Activated CD4-positive, alpha-beta memory T cell treated with anti-CD3 and anti-CD28 coated beads, Interleukin-2, amount 10 ng/mL, durations not matched to agents 7 days and 5 days (primary cell): ENCODE measurements around the gene TRIM50. TPM values are rescaled to one million over a fixed set of nuclear protein-coding genes. Genes with fewer than 3 reads are reported as not detected.
"Not testable (repeated sequence)": the region's sequence is repeated elsewhere in the genome, so short reads cannot be mapped to it uniquely, and the experiment has no call there.

ENCODE experiments used
- CTCF ChIA-PET: fragments of 350-600 bp; sonication (Branson Sonifier 250); formaldehyde crosslinking; loops from one replicate; lab custom pipeline; 2021; ENCODE audit warnings: antibody characterized with exemption, inconsistent platforms; lab: Charles Lee
- POLR2A ChIA-PET: fragments of 350-600 bp; sonication (Branson Sonifier 250); formaldehyde crosslinking; loops from one replicate; lab custom pipeline; 2021; ENCODE audit warnings: antibody characterized with exemption; lab: Charles Lee
- DNase-seq: peaks from one replicate; pipeline ENCODE4 v3.0.0-alpha.2; 2020
- H3K27ac Mint-ChIP-seq: one replicate; pipeline ENCODE4 v1.8.0; 2021; ENCODE audit warnings: mild to moderate bottlenecking, mixed read lengths
- H3K27me3 Mint-ChIP-seq: one replicate; pipeline ENCODE4 v1.8.0; 2021; ENCODE audit warnings: mixed read lengths
- H3K36me3 Mint-ChIP-seq: one replicate; pipeline ENCODE4 v1.8.0; 2021; ENCODE audit warnings: low read depth, mixed read lengths
- H3K4me1 Mint-ChIP-seq: one replicate; pipeline ENCODE4 v1.8.0; 2021; ENCODE audit warnings: mixed read lengths
- H3K4me3 Mint-ChIP-seq: one replicate; pipeline ENCODE4 v1.8.0; 2021; ENCODE audit warnings: mild to moderate bottlenecking, mixed read lengths
- H3K9me3 Mint-ChIP-seq: one replicate; pipeline ENCODE4 v1.8.0; 2021; ENCODE audit warnings: mixed read lengths
- total RNA-seq, 2 experiments: library from RNA; stranded (reverse); gene quantifications; one replicate each; pipeline ENCODE4 v1.2.3, GENCODE V29; 2021

The TRIM50 gene
- total RNA-seq, 2 experiments from 2014 or later = not detected

DNA sequence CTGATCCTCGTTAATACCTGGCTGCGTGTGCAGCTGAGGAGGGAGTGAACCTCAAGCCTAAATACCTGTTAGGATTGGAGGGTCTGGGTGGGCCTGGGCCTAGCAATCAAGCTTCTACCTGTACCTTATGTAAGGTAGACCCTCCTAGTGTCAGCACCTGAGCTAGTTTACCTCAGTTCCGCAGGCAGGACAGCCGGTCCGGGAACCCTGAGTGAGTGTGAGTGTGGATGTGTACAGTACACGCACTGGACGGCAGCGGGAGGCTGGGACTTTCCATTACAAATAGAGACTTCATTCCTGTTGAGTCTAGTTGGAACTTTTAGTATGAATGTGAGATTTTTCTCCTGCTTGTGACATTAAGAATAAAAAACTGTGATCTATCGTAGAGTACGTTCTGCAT is 25.0 kb downstream of the TRIM50 start:
- DNase-seq, H3K27me3 Mint-ChIP-seq, H3K27ac Mint-ChIP-seq, H3K4me3 Mint-ChIP-seq, H3K9me3 Mint-ChIP-seq, POLR2A ChIA-PET, CTCF ChIA-PET: not testable (repeated sequence)
- H3K36me3 Mint-ChIP-seq = peaks cover 31% of the 10 kb centered on the region
- peaks cover 18% of the 10 kb centered on the region for H3K4me1 Mint-ChIP-seq

DNA sequence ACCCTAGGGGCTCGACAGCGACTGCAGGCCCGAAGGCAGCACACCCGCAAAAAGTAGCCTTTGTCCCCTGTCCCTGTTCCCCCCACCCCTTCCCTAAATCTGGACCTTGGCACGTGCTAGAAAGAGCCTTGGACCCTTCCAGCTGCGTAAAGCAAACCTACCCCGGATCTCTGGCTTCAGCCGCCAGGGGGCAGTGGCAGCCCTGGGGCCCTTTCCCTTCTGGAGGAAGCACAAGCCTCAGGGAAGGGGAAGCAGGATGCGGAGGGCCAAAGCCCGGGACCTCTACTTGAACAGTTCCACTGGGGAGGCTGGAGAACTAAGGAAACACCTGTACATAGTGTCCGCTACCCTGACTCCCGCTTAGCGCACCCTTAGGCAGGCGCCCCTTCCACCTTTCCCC is 26.8 kb downstream of the TRIM50 start:
- POLR2A ChIA-PET, H3K4me1 Mint-ChIP-seq, H3K4me3 Mint-ChIP-seq, H3K27ac Mint-ChIP-seq, DNase-seq, CTCF ChIA-PET, H3K9me3 Mint-ChIP-seq, H3K27me3 Mint-ChIP-seq: not testable (repeated sequence)
- peaks cover 18% of the 10 kb centered on the region for H3K36me3 Mint-ChIP-seq

DNA sequence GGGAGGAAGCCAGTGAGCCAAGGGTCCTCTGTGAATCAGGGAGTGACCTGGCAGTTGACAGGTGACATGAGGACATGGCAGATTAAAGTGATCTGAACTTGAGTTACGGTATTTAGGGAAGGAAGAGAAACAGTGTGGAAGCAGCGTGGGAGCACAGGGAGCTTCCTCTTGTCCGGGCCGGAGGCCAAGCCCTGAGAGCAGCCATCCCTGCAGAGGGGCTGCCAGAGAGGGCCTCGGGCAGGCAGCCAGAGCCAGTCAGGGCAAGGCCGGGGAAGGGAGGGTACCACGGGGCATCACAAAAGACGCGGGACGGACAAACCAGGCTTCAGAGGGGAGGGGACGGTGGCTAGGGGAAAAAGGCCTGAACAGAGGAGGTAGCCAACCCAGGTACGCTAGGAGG is 28.1 kb downstream of the TRIM50 start:
- POLR2A ChIA-PET, H3K4me1 Mint-ChIP-seq, H3K27ac Mint-ChIP-seq, H3K9me3 Mint-ChIP-seq, CTCF ChIA-PET, DNase-seq, H3K4me3 Mint-ChIP-seq, H3K27me3 Mint-ChIP-seq: not testable (repeated sequence)
- peaks cover 12% of the 10 kb centered on the region for H3K36me3 Mint-ChIP-seq

DNA sequence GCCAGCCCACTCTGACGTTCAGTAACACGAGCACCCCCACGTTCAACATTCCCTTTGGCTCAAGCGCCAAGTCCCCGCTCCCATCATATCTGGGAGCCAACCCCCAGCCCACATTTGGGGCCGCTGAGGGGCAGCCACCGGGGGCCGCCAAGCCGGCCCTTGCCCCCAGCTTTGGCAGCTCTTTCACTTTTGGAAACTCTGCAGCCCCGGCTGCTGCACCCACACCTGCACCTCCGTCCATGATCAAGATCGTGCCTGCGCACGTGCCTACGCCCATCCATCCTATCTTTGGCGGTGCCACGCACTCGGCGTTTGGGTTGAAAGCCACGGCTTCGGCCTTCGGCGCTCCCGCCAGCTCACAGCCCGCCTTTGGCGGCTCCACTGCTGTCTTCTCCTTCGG is 30.2 kb downstream of the TRIM50 start:
- H3K27ac Mint-ChIP-seq, CTCF ChIA-PET: not testable (repeated sequence)

DNA sequence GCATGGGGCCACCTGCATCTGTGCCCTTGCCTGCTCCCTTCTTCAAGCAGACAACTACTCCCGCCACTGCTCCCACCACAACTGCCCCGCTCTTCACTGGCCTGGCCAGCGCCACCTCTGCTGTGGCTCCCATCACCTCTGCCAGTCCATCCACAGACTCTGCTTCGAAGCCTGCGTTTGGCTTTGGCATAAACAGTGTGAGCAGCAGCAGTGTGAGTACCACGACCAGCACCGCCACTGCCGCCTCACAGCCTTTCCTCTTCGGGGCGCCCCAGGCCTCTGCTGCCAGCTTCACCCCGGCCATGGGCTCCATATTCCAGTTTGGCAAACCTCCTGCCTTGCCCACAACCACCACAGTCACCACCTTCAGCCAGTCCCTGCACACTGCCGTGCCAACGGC is 30.6 kb downstream of the TRIM50 start:
- H3K4me1 Mint-ChIP-seq, H3K27ac Mint-ChIP-seq, H3K4me3 Mint-ChIP-seq, H3K36me3 Mint-ChIP-seq, POLR2A ChIA-PET, H3K9me3 Mint-ChIP-seq, H3K27me3 Mint-ChIP-seq, DNase-seq, CTCF ChIA-PET: not testable (repeated sequence)

More for the DNA sequence above, 30.2 kb downstream of the TRIM50 start:
- H3K27me3 Mint-ChIP-seq, H3K36me3 Mint-ChIP-seq, H3K4me1 Mint-ChIP-seq, H3K9me3 Mint-ChIP-seq, DNase-seq, POLR2A ChIA-PET, H3K4me3 Mint-ChIP-seq: not testable (repeated sequence)

DNA sequence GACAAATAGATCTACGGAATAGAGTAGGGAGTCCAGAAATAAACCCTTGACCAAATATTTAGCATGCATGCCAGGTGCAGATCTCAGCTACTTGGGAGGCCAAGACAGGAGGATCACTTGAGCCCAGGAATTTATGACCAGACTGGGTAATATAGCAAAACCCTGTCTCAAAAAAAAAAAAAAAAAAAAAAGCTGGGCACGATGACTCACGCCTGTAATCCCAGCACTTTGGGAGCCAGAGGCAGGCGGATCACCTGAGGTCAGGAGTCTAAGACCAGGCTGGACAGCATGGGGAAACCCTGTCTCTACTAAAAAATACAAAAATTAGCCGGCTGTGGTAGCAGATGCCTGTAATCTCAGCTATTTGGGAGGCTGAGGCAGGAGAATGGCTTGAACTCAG is 50.7 kb downstream of the TRIM50 start:
- H3K27ac Mint-ChIP-seq, H3K4me3 Mint-ChIP-seq, DNase-seq, POLR2A ChIA-PET, H3K36me3 Mint-ChIP-seq, CTCF ChIA-PET, H3K9me3 Mint-ChIP-seq, H3K4me1 Mint-ChIP-seq, H3K27me3 Mint-ChIP-seq: not testable (repeated sequence)

DNA sequence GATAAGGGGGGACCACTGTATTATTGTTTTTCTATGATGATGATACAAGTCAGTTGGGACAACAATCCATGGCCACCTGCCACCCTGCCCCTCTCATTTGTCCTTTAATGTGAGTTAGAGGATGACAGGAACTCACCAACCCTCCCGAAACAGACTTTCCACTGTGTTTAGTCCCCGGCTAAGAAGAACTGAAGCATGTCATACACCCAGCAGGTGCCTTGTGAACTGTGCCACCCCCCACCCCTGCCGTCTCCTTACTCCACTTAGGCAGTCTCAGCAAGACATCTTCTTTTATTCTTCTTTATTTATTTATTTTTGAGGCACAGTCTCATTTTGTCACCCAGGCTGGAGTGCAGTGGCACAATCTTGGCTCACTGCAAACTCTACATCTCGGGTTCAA is 60.1 kb downstream of the TRIM50 start:
- H3K27ac Mint-ChIP-seq, H3K36me3 Mint-ChIP-seq, H3K9me3 Mint-ChIP-seq, DNase-seq, H3K27me3 Mint-ChIP-seq, H3K4me1 Mint-ChIP-seq, H3K4me3 Mint-ChIP-seq, POLR2A ChIA-PET, CTCF ChIA-PET: not testable (repeated sequence)

DNA sequence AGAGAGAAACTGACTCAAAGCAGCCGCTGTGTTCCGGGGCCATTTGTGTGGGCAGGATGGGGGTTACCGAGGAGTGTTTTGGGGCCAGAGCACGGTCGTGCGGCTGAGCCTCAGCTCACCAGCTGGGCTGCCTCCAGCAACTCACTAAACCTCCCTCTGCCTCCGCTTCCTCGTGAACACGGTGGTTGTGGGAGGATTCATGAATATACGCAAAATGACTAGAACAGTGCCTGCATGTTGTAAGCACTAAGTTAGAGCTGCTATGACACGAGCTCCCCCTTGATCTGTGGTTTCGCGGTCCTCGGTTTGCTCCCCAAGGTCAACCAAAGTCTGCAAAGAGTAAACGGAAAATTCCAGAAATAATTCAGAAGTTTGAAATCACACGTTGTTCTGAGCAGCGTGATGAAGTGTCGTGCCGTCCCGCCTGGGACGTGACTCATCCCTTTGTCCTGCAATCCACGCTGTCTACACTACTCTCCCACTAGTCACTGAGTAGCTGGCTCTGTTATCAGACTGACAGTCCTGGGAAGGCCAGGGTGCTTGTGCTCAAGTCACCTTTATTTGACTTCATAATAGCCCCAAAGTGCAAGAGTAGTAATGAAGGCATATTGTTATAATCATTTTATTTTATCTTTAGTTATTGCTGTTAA is 61.0 kb downstream of the TRIM50 start:
- H3K36me3 Mint-ChIP-seq, POLR2A ChIA-PET, H3K9me3 Mint-ChIP-seq, CTCF ChIA-PET, H3K4me1 Mint-ChIP-seq, DNase-seq, H3K4me3 Mint-ChIP-seq, H3K27ac Mint-ChIP-seq, H3K27me3 Mint-ChIP-seq: not testable (repeated sequence)

Other genes with a start within 250 kb of the TRIM50 start
- gene SPDYE9, start 242.0 kb downstream of the TRIM50 start, total RNA-seq = not detected
- gene NSUN5, start 19.3 kb downstream of the TRIM50 start, total RNA-seq = 10 to 100 TPM; 42.9 to 44.7 TPM
- not detected for gene FKBP6, start 79 bp upstream of the TRIM50 start, total RNA-seq
- gene FZD9, start 105.7 kb upstream of the TRIM50 start, total RNA-seq = not detected
- 10 to 100 TPM; 84.5 to 86.2 TPM for gene BAZ1B, start 194.2 kb upstream of the TRIM50 start, total RNA-seq
- 10 to 100 TPM; 68.9 to 71.6 TPM for gene BCL7B, start 229.6 kb upstream of the TRIM50 start, total RNA-seq